NB4 (cell line): ENCODE measurements around the gene D2HGDH.
"Not testable (repeated sequence)": the region's sequence is repeated elsewhere in the genome, so short reads cannot be mapped to it uniquely, and the experiment has no call there.

ENCODE experiments used
- CTCF ChIP-seq: IDR thresholded peaks from one replicate; pipeline ENCODE4 v1.5.1; 2012; ENCODE audit warnings: low read depth, low read length
- MAX ChIP-seq: IDR thresholded peaks from 2 replicates; pipeline ENCODE4 v1.6.1; 2011; ENCODE audit warnings: low read depth, low read length
- POLR2A ChIP-seq: IDR thresholded peaks from 2 replicates; pipeline ENCODE4 v1.6.1; 2011; ENCODE audit warnings: mild to moderate bottlenecking; ENCODE audit not compliant: insufficient read length; ENCODE audit errors: extremely low read depth

GRCh38 chr2:241817821-241818215, 83.4 kb downstream of the D2HGDH start:
- not testable (repeated sequence) for TF ChIP-seq POLR2A, CTCF, MAX
